ENCODE results near the gene TMEM91. TPM values are rescaled to one million over a fixed set of nuclear protein-coding genes. Genes with fewer than 3 reads are reported as not detected.

TMEM91 gene
- total RNA-seq, 1 donor from 2014 or later = 3.5 TPM

- no peak overlapping the region for H3K4me3 ChIP-seq (ENCODE audit: low read depth, low read length)
- DNase-seq (ENCODE audit: low read depth) = no peak
- no peak for TF ChIP-seq CTCF (conservative IDR thresholded peaks at IDR 0.05; ENCODE audit: low read depth, low read length)
These were observed 48.2 kb downstream of the TMEM91 start for GRCh38 chr19:41424335-41425173.

GRCh38 chr19:41425174-41426115, 49.1 kb downstream of the TMEM91 start:
- no peak for TF ChIP-seq CTCF (conservative IDR thresholded peaks at IDR 0.05; ENCODE audit: low read depth, low read length)
- no peak for DNase-seq (ENCODE audit: low read depth)
- H3K4me3 ChIP-seq (ENCODE audit: low read depth, low read length) = no peak overlapping the region

- DNase-seq (ENCODE audit: low read depth) = no peak
- H3K4me3 ChIP-seq (ENCODE audit: low read depth, low read length) = no peak overlapping the region
- no peak for TF ChIP-seq CTCF (conservative IDR thresholded peaks at IDR 0.05; ENCODE audit: low read depth, low read length)
These were observed 49.9 kb downstream of the TMEM91 start for GRCh38 chr19:41426116-41426841.

- peak within 1 kb of the TSS; percentile 28 for H3K4me3 ChIP-seq (ENCODE audit: low read depth, low read length)
- no peak for TF ChIP-seq CTCF (conservative IDR thresholded peaks at IDR 0.05; ENCODE audit: low read depth, low read length)
- DNase-seq (ENCODE audit: low read depth) = no peak
These were observed 50.8 kb downstream of the TMEM91 start, which contains the start of gene B3GNT8 for GRCh38 chr19:41426952-41427646. Gene B3GNT8, minus strand, starts transcription at chr19:41427374. Its CDS starts 596 bp downstream, at chr19:41426778.

- no peak for DNase-seq (ENCODE audit: low read depth)
- peak overlapping the region; percentile 19 for H3K4me3 ChIP-seq (ENCODE audit: low read depth, low read length)
- TF ChIP-seq CTCF (conservative IDR thresholded peaks at IDR 0.05; ENCODE audit: low read depth, low read length) = no peak
These were observed 51.5 kb downstream of the TMEM91 start for GRCh38 chr19:41427647-41428480.
